ENCODE data around the gene PELO.

PELO gene

DNA sequence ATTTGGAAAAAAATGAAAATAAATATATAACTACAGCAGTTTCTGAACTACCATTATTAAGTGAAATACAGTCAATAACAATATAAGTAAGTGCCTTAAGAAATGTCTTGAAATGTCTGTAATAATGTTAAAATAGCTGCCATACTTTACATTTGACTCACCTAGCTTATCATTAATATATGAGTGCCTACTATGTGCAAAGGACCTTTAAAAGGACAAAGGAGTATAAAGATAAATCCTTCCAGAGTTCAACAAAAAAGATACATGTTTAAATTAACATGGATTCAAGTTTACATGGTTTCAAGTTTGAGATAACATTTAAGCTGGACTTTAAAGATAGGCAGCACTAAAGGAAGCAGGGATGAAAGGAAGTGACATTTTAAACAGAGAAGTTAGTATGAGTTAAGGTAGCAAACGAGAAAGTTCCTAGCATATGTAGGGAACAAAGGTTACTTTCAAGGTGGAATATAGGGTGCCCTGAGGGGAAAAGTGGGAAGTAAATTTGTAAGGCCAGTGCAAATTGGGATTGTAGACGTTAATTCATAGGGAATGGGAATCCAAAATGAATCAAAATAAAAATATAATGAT is 8.9 kb downstream of the PELO start:
- intact Hi-C loops (cut with DNase I): no loop called here
- DNase-seq: no peak

DNA sequence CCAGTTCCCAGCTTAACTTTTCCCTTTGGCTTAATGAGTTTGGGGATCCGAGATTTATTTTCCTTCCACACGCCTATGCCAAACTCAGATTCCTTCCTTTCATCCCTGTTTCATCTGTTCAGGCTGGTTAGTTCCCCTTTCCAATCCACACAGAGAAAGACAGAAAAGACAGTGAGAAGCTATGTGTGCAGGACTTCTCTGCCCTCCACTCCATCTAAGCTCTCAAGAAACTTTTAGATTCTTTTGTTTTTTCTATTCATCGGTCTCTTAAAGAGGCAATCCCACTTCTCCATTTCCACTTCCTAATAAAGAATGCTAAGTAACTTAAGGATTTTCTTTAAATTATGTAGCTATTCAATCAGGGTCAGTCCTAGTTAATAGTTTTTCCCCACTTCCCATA is 11.2 kb downstream of the PELO start:
- no peak for DNase-seq
- intact Hi-C loops (cut with DNase I): no loop called here

DNA sequence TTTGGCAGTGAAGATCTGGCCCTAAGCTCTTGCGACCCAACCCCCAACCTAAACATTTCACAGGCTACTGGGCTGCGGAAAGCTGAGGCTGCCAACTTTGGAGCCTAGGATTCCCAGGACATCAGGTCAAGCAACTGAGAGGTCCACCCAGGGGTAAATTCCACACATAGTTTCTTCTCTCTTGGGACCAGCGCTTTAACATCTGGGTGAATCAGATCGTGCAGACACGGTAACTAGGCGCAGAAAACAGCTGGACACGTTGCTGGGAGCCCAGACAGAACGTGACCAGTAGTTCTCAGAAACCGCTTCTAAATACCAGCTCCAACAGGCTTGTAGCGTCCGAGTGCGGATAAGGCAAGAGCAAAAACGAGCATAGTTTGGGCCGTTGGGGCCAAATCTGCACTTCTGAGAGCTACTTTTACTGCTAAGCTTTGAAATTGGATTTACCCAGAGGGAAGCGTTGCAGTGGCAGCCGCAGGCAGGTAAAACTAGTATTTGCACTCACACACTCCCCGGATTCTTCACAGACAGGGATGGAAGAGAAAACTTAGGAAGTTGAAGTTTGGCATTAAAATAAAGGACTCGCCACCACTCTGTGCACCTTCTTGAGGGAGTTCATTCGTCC is 11.8 kb downstream of the PELO start:
- intact Hi-C loops (cut with DNase I): no loop called here
- peak in 25 of 42 donors; percentile 4 to 61 (median 18) for DNase-seq

DNA sequence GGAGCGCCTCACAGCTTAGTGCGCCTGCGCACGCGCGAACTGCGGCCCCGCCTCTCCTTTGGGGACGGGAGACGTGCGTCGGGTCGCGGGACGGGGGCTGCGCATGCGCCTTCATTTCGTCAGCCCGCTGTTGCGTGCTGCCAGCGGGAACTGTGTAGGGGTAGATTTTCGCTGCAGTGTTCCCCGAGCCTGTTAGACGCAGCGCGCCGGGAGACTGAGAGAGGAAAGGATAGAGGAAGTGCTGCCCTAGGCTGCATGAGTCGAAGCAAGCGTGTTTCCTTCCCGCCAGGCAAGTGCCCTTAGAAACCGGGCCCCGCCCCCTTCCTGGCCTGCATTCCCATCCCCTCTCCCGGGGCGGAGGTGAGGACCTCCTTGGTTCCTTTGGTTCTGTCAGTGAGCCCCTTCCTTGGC is 12.3 kb downstream of the PELO start:
- intact Hi-C loops (cut with DNase I): no loop called here
- peak; percentile 88 to 98 (median 96) for DNase-seq

DNA sequence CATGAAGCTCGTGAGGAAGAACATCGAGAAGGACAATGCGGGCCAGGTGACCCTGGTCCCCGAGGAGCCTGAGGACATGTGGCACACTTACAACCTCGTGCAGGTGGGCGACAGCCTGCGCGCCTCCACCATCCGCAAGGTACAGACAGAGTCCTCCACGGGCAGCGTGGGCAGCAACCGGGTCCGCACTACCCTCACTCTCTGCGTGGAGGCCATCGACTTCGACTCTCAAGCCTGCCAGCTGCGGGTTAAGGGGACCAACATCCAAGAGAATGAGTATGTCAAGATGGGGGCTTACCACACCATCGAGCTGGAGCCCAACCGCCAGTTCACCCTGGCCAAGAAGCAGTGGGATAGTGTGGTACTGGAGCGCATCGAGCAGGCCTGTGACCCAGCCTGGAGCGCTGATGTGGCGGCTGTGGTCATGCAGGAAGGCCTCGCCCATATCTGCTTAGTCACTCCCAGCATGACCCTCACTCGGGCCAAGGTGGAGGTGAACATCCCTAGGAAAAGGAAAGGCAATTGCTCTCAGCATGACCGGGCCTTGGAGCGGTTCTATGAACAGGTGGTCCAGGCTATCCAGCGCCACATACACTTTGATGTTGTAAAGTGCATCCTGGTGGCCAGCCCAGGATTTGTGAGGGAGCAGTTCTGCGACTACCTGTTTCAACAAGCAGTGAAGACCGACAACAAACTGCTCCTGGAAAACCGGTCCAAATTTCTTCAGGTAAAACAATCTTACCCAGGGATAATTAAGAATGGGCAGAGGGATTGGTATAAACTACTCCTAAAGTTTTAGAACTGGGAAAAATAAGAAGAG is 12.9 kb downstream of the PELO start:
- intact Hi-C loops (cut with DNase I): no loop called here
- DNase-seq: peak in 38 of 42 donors; percentile 9 to 70 (median 36)

DNA sequence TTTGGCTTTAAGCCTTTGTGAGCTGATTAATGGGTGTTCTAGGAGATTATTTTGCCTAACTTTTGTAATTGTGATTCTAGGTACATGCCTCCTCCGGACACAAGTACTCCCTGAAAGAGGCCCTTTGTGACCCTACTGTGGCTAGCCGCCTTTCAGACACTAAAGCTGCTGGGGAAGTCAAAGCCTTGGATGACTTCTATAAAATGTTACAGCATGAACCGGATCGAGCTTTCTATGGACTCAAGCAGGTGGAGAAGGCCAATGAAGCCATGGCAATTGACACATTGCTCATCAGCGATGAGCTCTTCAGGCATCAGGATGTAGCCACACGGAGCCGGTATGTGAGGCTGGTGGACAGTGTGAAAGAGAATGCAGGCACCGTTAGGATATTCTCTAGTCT is 13.6 kb downstream of the PELO start:
- DNase-seq: peak in 10 of 42 donors; percentile 4 to 40 (median 24)
- intact Hi-C loops (cut with DNase I): no loop called here

DNA sequence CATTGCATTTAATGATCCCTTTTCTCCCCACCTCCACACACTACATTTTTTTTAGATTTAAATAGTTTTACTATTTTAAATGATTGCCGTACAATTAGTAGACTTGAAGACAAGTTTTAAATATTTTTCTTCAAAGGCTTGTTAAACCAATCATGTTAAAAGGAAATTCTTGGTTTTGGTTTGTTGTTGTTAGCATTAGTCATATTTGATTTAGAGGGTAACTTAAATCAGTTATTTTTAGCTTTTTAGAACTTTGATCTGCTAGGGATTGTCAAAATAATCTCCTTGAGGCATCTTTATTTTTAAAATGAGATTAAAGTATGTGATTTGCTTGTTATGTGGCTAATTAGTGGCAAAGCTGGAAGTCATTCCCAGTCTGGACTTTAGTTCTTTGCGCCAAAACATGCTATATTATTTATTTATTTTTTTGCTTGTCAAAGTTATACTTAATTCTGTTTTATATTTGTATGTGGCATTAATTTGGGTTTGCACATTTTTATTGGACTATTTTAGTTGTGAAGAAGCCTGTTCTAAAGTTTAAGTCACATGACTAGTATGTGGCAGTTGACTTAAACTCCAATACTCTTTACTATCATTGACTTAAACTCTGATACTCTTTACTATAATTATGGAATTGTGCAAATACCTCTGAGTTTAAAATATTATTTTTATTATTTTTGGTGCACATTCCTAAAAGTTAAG is 14.7 kb downstream of the PELO start:
- DNase-seq: no peak
- intact Hi-C loops (cut with DNase I): no loop called here

DNA sequence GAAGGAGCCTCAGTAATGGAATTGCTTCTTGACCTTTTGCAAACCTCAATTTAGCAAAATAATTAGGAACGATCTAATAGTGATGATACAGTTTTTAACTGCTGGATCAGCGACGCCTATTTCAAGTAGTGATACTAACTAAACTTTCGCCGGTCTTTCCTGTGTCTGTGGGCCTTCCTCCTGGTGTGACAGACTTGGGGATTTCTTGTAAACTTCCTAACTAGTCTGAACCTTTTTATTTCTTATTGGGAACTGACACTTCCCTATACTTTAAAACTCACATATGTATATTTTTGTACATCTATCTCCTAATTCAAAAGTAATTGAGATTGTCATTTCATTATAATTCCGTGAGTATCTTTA is 15.2 kb downstream of the PELO start:
- no peak for DNase-seq
- intact Hi-C loops (cut with DNase I): no loop called here

DNA sequence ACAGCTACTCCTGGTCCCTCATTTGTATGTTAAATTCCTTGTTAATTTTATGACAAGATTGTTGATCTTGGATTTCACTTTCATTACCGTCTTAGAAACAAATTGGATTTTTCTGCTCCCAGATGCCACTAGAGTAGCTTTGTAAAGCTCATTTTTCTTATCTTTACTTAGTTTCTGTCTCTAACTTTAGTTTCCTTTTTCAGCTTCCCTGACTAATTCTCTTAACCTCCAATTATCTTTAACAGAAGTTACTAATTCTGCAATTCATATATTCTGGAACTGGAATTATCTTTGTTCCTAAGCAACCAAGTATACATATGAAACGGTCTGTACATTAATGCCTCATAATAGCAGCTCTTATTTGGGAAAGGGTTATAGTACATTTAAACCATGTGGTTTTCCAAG is 16.7 kb downstream of the PELO start:
- no peak for DNase-seq
- intact Hi-C loops (cut with DNase I): no loop called here

DNA sequence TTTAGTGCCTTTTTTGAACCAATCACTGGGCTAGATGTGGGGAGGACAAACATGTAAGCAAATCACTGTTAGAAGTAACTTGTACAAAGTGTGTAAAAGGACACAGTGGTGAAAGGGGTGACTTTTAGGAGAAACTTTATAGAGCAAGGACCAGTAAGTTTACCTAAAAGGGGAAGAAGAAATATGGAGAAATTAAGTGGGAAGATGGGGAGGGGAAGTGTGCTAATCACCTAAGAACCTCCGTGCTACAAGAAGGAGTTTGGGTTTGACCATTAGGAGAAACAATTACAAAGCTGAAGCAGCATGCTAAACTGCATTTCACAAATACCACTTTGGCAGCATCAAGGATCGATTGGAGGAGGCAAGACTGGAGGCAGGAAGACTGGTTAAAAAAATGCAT is 17.3 kb downstream of the PELO start:
- DNase-seq: no peak
- intact Hi-C loops (cut with DNase I): no loop called here

DNA sequence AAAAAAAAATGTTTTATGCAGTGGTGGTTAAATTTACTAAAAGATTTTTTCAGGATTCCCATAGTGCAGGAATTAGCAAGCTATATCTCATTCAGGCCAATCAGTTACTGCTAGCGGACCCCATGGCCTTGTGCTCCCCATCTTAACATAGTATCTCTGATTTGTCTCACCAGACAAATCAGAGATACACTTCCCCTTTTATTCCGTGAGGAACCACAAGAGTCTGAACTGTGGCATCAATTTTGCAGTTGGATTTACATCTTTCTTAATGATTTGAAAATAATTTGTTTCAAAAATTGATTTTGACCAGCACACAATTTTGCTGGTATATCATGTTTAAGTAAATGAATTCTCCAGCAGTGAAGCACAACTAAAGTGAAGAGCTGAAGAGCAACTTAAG is 17.9 kb downstream of the PELO start:
- no peak for DNase-seq
- intact Hi-C loops (cut with DNase I): no loop called here

DNA sequence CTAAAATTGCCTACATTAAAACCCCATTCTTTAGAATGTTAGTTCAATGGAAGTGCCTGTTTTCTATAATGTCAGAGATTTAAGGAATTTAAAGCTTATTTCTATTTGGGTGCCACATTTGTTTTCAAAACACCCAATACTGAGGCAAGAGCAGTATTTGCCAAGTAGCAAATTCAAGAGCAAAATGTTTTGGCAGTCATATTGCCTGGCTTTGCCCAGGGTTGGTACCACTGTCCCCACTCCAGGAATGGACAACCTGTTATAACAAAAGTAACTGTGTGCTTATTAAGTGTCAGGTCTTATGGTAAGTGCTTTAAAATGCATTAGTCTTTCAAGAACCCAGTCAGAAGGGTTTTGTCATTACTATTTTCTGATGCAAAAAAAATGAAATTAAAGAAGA is 19.3 kb downstream of the PELO start:
- no peak for DNase-seq

DNA sequence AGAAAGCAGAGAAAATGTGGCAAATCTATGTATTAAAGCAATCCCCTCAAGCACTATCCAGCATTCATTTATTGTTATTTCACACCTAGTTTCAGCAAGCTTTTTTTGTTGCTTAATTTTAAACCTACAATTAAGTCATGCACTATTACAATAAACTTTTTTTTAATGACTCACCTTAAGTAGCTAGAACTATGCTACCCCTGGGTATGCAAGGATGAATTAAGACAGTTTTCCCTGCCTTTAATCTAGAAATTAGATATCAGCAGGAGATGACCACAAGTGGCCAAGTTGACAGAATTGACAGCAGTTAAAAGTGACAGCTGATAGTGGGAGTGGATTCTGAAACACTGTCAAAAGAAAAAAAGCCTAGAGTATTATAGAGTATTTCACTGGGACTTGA is 20.0 kb downstream of the PELO start:
- intact Hi-C loops (cut with DNase I): no loop called here
- DNase-seq: no peak

More for the DNA sequence above, 19.3 kb downstream of the PELO start:
- intact Hi-C loops (cut with DNase I): no loop called here

DNA sequence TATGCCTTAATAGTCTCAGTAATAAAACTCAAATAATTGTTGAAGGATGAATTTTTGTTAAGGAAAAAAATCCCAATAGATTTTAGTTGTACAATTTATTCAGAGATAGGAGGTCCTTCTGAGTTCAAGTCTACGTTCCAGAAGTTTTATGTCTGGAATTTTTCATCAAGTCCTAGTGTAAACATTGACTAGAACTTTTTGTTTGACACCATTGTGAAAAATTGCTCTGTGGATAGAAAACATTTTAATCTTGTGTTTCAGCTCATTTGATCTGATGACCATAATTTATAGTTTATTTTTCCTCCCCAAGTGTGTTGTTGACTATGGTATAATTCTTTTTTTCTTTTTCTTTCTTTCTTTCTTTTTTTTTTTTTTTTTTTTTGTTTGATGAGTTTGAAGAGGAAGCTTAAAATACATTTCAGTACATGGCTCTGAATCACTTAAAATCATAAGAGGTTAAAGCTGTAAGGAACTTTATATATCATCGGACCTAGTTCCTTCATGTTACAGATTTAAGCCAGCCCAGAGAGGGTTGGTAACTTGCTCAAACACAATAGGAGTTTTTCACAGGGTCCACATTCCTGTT is 20.7 kb downstream of the PELO start:
- no peak for DNase-seq
- intact Hi-C loops (cut with DNase I): no loop called here

DNA sequence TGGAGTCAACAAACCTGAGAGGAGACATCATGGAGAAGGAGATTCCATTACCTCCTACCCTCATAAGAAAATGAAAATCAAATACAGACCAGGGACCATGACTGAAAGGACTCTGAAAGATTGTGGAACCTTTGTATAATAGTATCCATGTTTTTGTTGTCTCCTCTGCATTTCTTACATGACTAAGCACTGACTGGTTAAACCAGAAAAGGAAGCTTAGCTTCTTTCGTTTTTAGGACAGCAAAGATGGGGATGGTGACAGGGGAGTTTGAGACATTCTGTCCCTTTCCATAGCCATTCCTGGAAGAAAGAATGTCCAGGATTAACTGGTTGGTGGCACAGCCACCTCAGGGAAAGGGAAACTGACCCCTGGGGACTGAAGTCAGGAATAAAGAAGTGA is 22.2 kb downstream of the PELO start:
- DNase-seq: no peak
- intact Hi-C loops (cut with DNase I): no loop called here

DNA sequence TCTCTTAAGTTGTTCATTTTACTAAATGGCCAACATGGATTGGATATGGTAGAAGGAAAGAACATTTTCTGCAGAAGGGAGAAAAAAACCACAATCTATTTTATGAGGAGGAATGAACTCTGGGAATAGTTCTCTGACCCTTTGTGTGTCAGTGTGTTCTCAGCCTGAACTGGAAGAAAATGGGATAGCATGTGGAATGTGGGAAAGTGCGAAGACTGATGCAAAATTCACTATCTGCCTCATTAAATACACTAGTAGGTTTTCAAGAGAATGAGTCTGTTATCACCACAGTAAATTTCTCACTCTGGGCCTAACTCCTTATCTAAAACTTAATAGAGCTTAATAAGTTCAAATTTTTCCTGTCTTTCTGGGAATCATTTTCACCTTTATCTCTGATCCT is 22.7 kb downstream of the PELO start:
- intact Hi-C loops (cut with DNase I): no loop called here
- no peak for DNase-seq

DNA sequence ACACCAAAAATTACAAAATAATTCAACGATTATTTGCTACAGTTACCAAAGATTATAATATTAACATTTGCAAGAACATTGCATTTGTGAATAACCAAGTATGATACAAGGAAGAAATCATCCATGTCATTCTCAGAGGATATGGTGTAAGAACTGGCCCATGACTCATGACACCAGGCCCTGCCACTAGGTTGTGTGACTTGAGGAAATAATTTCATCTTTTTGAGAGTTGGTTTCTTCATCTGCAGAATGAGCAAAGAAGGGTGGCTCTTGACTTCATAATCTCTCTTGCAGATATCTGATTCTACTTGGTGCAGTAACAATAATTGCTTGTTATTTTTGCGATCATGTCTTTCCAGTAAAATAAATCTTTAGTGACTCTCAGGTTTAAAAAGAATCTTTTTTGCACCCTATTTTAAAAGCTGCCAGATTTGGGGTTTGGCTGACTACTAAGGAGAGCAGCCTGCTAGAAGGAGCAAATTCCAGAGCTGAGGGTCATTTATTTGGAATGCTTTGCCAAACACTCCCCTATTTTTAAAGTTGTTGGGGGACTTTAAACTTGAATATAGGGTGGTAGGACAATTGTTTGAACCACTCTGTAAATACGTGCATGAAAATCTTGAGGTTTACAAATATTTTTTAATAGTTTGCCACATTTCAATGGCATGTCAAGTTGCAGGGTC is 23.5 kb downstream of the PELO start:
- intact Hi-C loops (cut with DNase I): no loop called here
- DNase-seq: no peak

DNA sequence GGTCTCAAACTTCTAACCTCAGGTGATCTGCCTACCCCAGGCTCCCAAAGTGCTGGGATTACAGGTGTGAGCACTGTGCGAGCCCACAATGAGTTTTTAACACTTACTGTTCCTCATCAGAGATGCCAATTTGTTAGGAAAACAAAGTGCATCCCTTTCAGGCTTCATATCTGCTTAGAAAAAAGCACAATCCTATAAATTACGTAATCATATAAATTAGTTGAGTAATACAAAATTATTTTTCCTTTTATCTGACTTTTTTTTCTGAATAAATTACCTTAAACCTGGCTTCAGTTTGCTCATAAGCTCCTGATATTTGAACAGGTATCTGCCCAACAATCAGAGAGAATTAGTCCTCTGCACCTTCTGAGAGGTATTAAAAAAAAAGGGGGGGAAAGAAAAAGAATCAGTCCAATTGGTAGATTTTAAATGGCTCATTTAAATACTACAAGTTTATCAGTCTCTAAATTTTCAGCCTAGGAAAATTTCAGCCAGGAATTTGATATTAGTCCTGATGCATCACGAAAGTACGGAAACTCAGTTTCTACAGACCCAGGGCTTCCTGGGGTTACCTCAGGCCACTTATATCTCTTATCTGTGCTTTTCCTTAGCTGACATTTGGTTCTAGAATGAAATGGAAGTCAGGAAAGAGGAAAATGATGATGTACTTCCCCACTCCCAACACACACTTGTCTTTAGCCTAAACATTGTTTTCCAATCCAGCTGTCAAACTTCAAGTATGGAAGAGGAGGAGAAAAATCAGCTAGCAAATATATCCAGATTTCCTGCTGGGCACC is 26.8 kb downstream of the PELO start:
- intact Hi-C loops (cut with DNase I): no loop called here
- DNase-seq: no peak
